Measurements from ENCODE around the gene SNAP47.

DNA sequence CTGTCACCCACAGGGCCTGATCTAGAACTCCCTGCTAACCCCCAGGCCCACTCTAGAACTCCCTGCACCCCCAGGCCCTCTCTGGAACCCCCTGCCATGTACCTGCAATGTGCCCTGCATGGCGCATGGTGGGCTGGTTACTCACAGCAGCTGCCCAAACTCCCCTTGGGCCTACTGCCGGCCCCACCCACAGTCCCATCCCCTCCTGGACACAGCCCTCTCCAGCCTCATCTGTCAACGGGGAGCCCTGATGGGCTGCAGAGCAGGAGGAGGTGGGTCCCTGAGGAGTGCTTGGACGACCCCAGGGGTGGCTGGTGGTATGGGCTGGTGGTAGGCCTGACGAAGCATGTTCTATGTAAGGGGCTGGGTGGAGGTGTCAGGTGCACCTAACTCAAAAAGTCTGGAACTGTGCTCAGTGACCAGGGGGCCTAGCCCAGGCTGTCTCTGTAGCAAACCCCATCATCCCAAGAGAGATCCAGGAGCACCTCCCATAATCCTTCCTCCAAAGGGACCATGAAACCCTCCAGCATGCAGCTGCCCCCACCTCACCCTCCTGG, 61.2 kb downstream of the SNAP47 start:
- TF ChIP-seq ZFP3 (CRISPR knock-in tag; IDR thresholded peaks at IDR 0.05) (no peak), CREB5 (CRISPR knock-in tag; IDR thresholded peaks at IDR 0.05; ENCODE audit: low read depth) (no peak)
- TF ChIP-seq, protein P1, sequence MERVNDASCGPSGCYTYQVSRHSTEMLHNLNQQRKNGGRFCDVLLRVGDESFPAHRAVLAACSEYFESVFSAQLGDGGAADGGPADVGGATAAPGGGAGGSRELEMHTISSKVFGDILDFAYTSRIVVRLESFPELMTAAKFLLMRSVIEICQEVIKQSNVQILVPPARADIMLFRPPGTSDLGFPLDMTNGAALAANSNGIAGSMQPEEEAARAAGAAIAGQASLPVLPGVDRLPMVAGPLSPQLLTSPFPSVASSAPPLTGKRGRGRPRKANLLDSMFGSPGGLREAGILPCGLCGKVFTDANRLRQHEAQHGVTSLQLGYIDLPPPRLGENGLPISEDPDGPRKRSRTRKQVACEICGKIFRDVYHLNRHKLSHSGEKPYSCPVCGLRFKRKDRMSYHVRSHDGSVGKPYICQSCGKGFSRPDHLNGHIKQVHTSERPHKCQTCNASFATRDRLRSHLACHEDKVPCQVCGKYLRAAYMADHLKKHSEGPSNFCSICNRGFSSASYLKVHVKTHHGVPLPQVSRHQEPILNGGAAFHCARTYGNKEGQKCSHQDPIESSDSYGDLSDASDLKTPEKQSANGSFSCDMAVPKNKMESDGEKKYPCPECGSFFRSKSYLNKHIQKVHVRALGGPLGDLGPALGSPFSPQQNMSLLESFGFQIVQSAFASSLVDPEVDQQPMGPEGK (CRISPR knock-in tag; IDR thresholded peaks at IDR 0.05; ENCODE audit: borderline replicate concordance), result no peak

All from SK-N-SH treated with all-trans-retinoic acid at 6 μM for 48 hours (cell line).